ENCODE data around the gene ARMC8. TPM values are rescaled to one million over a fixed set of nuclear protein-coding genes. Genes with fewer than 3 reads are reported as not detected.

Gene ARMC8
- total RNA-seq, 2 donors from 2014 or later = 82.7 to 189 TPM

GRCh38 chr3:138344754-138345153, 157.7 kb downstream of the ARMC8 start:
- H3K27me3 ChIP-seq (replicated peaks; ENCODE audit: insufficient read depth) = no peaks in the 10 kb centered on the region
- no peaks in the 10 kb centered on the region for H3K36me3 ChIP-seq
- H3K4me1 ChIP-seq (ENCODE audit: control insufficient read depth in 1 of 2, low read depth in 2 of 2) = peaks cover 0 to 4% of the 10 kb centered on the region in 2 donors
- H3K27ac ChIP-seq = no peak overlapping the region
- H3K9me3 ChIP-seq = no peaks in the 10 kb centered on the region
- ATAC-seq (ENCODE audit: insufficient number of reproducible peaks, low FRiP score, low read depth) (no peak), DNase-seq (ENCODE audit: low spot score) (no peak)
- H3K4me3 ChIP-seq = no peak overlapping the region
- no peak for TF ChIP-seq CTCF (IDR thresholded peaks at IDR 0.05)

Other genes with a start within 250 kb of the ARMC8 start
- gene CLDN18, start 177.1 kb upstream of the ARMC8 start, total RNA-seq = 1 to 10 TPM in 1 of 2 donors, not detected in 1; 7.3 TPM
- gene DZIP1L, start 71.7 kb upstream of the ARMC8 start, total RNA-seq = 100 to 1,000 TPM in 1 of 2 donors, 10 to 100 TPM in 1; 61.1 to 110 TPM
- gene A4GNT, start 54.9 kb upstream of the ARMC8 start, total RNA-seq = not detected
- gene DBR1, start 12.4 kb upstream of the ARMC8 start, total RNA-seq = 10 to 100 TPM in 1 of 2 donors, 1 to 10 TPM in 1; 9.9 to 12.6 TPM
- not detected for gene NME9, start 142.6 kb downstream of the ARMC8 start, total RNA-seq
- 10 to 100 TPM; 58.6 to 62.3 TPM for gene MRAS, start 161.3 kb downstream of the ARMC8 start, total RNA-seq
- gene ESYT3, start 247.3 kb downstream of the ARMC8 start, total RNA-seq = 1 to 10 TPM; 1.9 to 7.1 TPM

Measured in thoracic aorta (tissue), 2 donors.